HL-60 (cell line): ENCODE data around the gene AP3S2.

Source experiments
- DNase-seq, 2 experiments: peaks; one replicate each; pipeline ENCODE4 v3.0.0-alpha.2; 2010 to 2020; ENCODE audit warnings: low read depth in 1 of 2, low spot score in 1 of 2
- H3K27ac ChIP-seq: fragments of 250-450 bp; sonication (Bioruptor Pico); replicated peaks from 2 replicates; pipeline ENCODE4 v1.5.1; 2020; ENCODE audit warnings: mild to moderate bottlenecking, moderate library complexity
- H3K27me3 ChIP-seq: fragments of 250-450 bp; sonication (Bioruptor Pico); 2 replicates; pipeline ENCODE4 v1.5.1; 2021; ENCODE audit warnings: mild to moderate bottlenecking, moderate library complexity; ENCODE audit not compliant: insufficient read depth, poor library complexity, severe bottlenecking
- H3K4me3 ChIP-seq: replicated peaks from 2 replicates; pipeline ENCODE4 v1.5.1; 2011; ENCODE audit warnings: mild to moderate bottlenecking, control low read depth, low read length; ENCODE audit not compliant: insufficient read depth
- CTCF ChIP-seq: IDR thresholded peaks from one replicate; pipeline ENCODE4 v1.5.1; 2011; ENCODE audit warnings: low read length, control low read depth, inconsistent platforms; ENCODE audit not compliant: insufficient read depth
- GABPA ChIP-seq: IDR thresholded peaks from 2 replicates; pipeline ENCODE4 v1.6.1; 2012; ENCODE audit warnings: low read depth
- POLR2AphosphoS5 ChIP-seq: IDR thresholded peaks from 2 replicates; pipeline ENCODE4 v1.6.1; 2012; ENCODE audit warnings: low read depth
- REST ChIP-seq: IDR thresholded peaks from 2 replicates; pipeline ENCODE4 v1.6.1; 2012; ENCODE audit warnings: low read depth; ENCODE audit not compliant: insufficient replicate concordance
- SPI1 ChIP-seq: IDR thresholded peaks from 2 replicates; pipeline ENCODE4 v1.6.1; 2012; ENCODE audit warnings: low read depth, mild to moderate bottlenecking, borderline replicate concordance

Gene AP3S2

GRCh38 chr15:89815769-89816168 is 78.0 kb downstream of the AP3S2 start:
- Histone ChIP-seq H3K27ac (peak overlapping the region; percentile 98), H3K27me3 (no peaks in the 10 kb centered on the region), H3K4me3 (no peak overlapping the region)
- DNase-seq, result no peak
- TF ChIP-seq REST (no peak), CTCF (no peak), GABPA (no peak)

- Histone ChIP-seq H3K27ac (peak overlapping the region; percentile 98), H3K4me3 (peak overlapping the region; percentile 82), H3K27me3 (no peaks in the 10 kb centered on the region)
- no peak for TF ChIP-seq GABPA
- TF ChIP-seq SPI1, result peak; percentile 61; the same call in 1 of the 2 replicates
- peak in 1 of 2 experiments; percentile 60 for DNase-seq
Measured at GRCh38 chr15:89814112-89814742, 79.6 kb downstream of the AP3S2 start.

DNA sequence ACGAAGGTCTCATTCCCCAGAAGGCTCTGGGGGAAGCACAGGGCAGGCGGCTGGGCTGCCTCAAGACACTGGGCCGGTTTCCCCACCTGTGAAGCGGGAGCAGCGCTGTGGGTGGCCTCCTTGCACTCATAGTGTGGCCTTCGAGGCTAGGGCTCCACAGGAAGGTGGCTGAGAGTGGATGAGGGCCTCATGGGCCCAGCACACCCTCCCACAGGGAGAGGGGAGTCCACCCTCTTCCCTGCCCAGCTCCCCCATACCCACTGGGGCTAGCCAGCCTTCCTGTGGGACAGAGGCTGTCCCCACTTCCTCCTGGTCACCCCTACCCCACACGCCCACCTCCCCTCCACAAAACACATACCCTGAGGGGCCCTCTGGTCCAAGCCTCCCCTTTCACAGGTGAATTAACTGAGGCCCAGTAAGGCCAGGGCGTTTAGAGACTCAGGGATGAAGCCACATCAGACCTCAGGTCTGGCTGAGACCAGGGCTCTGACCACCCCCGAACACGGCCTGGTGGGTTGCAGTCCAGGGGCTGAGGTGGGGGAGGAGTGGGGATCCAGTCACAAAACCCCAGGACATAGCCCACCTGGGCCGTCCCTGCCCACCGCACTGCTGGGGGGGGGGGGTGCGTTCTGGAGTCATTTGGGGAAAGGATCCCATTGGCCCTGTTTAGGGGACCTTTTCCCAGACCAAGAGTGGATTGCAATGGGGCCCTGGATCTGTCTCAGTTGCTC is 80.2 kb downstream of the AP3S2 start:
- H3K4me3 ChIP-seq, result peak overlapping the region; percentile 82
- H3K27me3 ChIP-seq, result no peaks in the 10 kb centered on the region
- peak overlapping the region; percentile 98 for H3K27ac ChIP-seq
- no peak for DNase-seq
- TF ChIP-seq REST, result no peak
- no peak for TF ChIP-seq GABPA
- TF ChIP-seq CTCF, result no peak
- TF ChIP-seq SPI1, result peak; percentile 2; the same call in 1 of the 2 replicates
- 0 out of 2 replicates have a peak, but pooled peaks have one; percentile 3 for TF ChIP-seq POLR2AphosphoS5

GRCh38 chr15:89812847-89813320 is 80.9 kb downstream of the AP3S2 start:
- H3K4me3 ChIP-seq, result peak overlapping the region; percentile 82
- H3K27me3 ChIP-seq, result no peaks in the 10 kb centered on the region
- no peak for TF ChIP-seq SPI1
- no peak for TF ChIP-seq GABPA
- TF ChIP-seq REST, result no peak
- no peak for TF ChIP-seq CTCF
- no peak for TF ChIP-seq POLR2AphosphoS5
- DNase-seq, result no peak
- peak overlapping the region; percentile 98 for H3K27ac ChIP-seq
